Measurements from ENCODE around the gene INTS14. TPM values are rescaled to one million over a fixed set of nuclear protein-coding genes. Genes with fewer than 3 reads are reported as not detected.

Gene INTS14
- total RNA-seq, 1 donor from 2014 or later = 24.4 TPM

DNA sequence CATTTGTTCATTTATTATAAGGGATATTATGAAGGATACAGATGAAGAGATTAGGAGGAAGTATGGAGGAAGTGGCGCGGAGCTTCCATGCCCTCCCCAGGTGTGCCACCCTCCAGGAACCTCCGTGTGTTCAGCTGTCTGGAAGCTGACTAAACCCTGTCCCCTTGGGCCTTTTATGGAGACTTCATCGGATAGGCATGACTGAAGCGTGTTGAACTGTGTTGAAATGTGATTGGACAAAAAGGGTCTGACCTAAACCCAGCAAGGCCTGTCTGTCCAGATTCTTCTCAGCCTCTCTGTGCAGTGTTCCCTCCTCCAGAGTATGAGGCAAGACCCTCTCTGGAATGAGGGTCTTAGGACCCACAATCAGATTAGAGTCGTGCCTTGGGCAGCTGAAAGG, 49.0 kb downstream of the INTS14 start:
- Histone ChIP-seq H3K4me2 (ENCODE audit: low read length) (no peak overlapping the region), H3K9ac (ENCODE audit: low read length) (no peak overlapping the region), H3K36me3 (ENCODE audit: insufficient read depth, low read length) (peaks cover 16% of the 10 kb centered on the region), H3K9me3 (ENCODE audit: insufficient read depth, low read depth, low read length) (no peaks in the 10 kb centered on the region), H2AFZ (ENCODE audit: low read depth, low read length) (no peak overlapping the region), H3K4me1 (ENCODE audit: insufficient read depth, low read length) (peaks cover 13% of the 10 kb centered on the region), H3K79me2 (ENCODE audit: insufficient read depth, low read length) (peaks cover 4% of the 10 kb centered on the region), H3K4me3 (ENCODE audit: insufficient read depth, low read depth, low read length) (no peak overlapping the region), H3K27ac (ENCODE audit: low read depth, low read length) (no peak overlapping the region), H4K20me1 (ENCODE audit: insufficient read depth, low read length) (no peaks in the 10 kb centered on the region), H3K27me3 (ENCODE audit: insufficient read depth, low read length) (no peaks in the 10 kb centered on the region)
- Mint-ChIP-seq H3K27ac (ENCODE audit: unreplicated experiment) (no peak overlapping the region), H3K36me3 (ENCODE audit: low read depth, unreplicated experiment) (peaks cover 40% of the 10 kb centered on the region), H3K9me3 (ENCODE audit: unreplicated experiment) (no peaks in the 10 kb centered on the region), H3K4me3 (ENCODE audit: unreplicated experiment) (no peak overlapping the region), H3K4me1 (ENCODE audit: low read depth, unreplicated experiment) (peaks cover 12% of the 10 kb centered on the region), H3K27me3 (ENCODE audit: low read depth, unreplicated experiment) (no peaks in the 10 kb centered on the region)
- DNase-seq (ENCODE audit: low read depth) (no peak), FAIRE-seq (no peak)
- TF ChIP-seq, protein P1, sequence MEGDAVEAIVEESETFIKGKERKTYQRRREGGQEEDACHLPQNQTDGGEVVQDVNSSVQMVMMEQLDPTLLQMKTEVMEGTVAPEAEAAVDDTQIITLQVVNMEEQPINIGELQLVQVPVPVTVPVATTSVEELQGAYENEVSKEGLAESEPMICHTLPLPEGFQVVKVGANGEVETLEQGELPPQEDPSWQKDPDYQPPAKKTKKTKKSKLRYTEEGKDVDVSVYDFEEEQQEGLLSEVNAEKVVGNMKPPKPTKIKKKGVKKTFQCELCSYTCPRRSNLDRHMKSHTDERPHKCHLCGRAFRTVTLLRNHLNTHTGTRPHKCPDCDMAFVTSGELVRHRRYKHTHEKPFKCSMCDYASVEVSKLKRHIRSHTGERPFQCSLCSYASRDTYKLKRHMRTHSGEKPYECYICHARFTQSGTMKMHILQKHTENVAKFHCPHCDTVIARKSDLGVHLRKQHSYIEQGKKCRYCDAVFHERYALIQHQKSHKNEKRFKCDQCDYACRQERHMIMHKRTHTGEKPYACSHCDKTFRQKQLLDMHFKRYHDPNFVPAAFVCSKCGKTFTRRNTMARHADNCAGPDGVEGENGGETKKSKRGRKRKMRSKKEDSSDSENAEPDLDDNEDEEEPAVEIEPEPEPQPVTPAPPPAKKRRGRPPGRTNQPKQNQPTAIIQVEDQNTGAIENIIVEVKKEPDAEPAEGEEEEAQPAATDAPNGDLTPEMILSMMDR (IDR thresholded peaks at IDR 0.05; ENCODE audit: insufficient read depth, low read depth, low read length) = no peak
- TF ChIP-seq EZH2 (IDR thresholded peaks at IDR 0.05; ENCODE audit: insufficient read depth, low read length) = no peak

DNA sequence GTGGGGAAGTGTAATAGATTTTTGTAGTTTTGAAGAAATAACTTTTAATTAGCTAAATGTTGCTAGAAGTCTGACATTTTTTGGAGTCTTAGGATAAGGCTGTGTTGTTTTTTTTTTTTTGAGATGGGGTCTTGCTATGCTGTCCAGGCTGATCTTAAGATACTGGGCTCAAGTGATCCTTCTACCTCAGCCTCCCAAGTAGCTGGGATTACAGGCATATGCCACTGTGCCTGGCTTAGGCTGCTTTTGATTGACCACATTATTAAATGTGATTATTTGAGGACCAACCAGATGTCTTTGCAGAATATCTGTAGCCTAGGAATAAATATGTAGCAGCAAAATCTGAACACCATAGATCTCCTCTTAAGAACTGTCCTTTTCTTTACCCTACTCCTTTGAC, 51.0 kb downstream of the INTS14 start:
- no peak for FAIRE-seq
- Histone ChIP-seq H3K4me1 (ENCODE audit: insufficient read depth, low read length) (peaks cover 13% of the 10 kb centered on the region), H4K20me1 (ENCODE audit: insufficient read depth, low read length) (peaks cover 6% of the 10 kb centered on the region), H3K4me2 (ENCODE audit: low read length) (no peak overlapping the region), H3K4me3 (ENCODE audit: insufficient read depth, low read depth, low read length) (no peak overlapping the region), H3K27me3 (ENCODE audit: insufficient read depth, low read length) (no peaks in the 10 kb centered on the region), H2AFZ (ENCODE audit: low read depth, low read length) (no peak overlapping the region), H3K9ac (ENCODE audit: low read length) (no peak overlapping the region), H3K27ac (ENCODE audit: low read depth, low read length) (no peak overlapping the region), H3K9me3 (ENCODE audit: insufficient read depth, low read depth, low read length) (no peaks in the 10 kb centered on the region), H3K79me2 (ENCODE audit: insufficient read depth, low read length) (peaks cover 4% of the 10 kb centered on the region), H3K36me3 (ENCODE audit: insufficient read depth, low read length) (peaks cover 14% of the 10 kb centered on the region)
- H3K27ac Mint-ChIP-seq (ENCODE audit: unreplicated experiment) = no peak overlapping the region
- no peaks in the 10 kb centered on the region for H3K27me3 Mint-ChIP-seq (ENCODE audit: low read depth, unreplicated experiment)
- H3K4me1 Mint-ChIP-seq (ENCODE audit: low read depth, unreplicated experiment) = peaks cover 12% of the 10 kb centered on the region
- TF ChIP-seq EZH2 (IDR thresholded peaks at IDR 0.05; ENCODE audit: insufficient read depth, low read length) = no peak
- TF ChIP-seq, protein P1 (IDR thresholded peaks at IDR 0.05; ENCODE audit: insufficient read depth, low read depth, low read length) = no peak
- H3K9me3 Mint-ChIP-seq (ENCODE audit: unreplicated experiment) = no peaks in the 10 kb centered on the region
- no peak for DNase-seq (ENCODE audit: low read depth)
- H3K36me3 Mint-ChIP-seq (ENCODE audit: low read depth, unreplicated experiment) = peaks cover 29% of the 10 kb centered on the region
- H3K4me3 Mint-ChIP-seq (ENCODE audit: unreplicated experiment) = no peak overlapping the region

DNA sequence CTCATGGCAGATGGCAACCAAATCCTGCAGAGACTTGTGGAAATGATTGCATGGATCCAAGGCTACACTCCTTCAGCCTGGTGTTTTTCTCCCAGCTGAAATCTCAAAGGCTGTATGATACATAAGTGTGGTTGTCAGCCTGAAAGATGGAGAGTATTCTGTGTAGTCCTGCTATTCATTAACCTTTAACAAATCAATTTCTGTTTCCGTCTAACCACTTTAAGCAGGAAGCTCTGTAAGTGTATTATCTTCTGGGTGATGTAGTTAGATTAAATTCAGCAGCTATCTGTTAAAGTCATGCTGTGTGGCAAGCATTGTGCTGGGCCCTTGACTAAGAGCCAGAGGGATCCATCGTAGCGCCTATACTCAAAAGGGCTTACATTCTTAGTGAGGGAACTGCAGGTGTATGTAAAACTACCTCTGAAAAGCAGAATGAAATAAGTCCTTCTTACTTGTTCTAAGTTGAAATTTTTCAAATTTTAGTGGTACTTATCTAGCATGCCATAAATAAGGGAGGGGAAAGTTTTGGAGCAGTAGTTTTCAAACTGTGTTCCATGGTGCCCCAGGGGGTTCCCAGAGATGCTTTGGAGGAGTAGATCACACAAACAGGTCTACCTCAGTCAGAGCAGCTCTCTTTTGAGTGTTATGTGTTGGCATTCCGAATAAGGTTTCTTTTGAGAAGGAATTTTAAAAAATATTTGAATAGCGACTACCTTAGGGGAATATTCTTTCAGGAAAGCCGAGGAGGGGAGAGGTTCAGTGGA, 51.8 kb downstream of the INTS14 start:
- DNase-seq (ENCODE audit: low read depth) = no peak
- H3K27me3 Mint-ChIP-seq (ENCODE audit: low read depth, unreplicated experiment) = no peaks in the 10 kb centered on the region
- H3K4me1 Mint-ChIP-seq (ENCODE audit: low read depth, unreplicated experiment) = peaks cover 12% of the 10 kb centered on the region
- H3K4me3 ChIP-seq (ENCODE audit: insufficient read depth, low read depth, low read length) = no peak overlapping the region
- H3K4me1 ChIP-seq (ENCODE audit: insufficient read depth, low read length) = peaks cover 13% of the 10 kb centered on the region
- peak overlapping the region; percentile 29 for H3K27ac ChIP-seq (ENCODE audit: low read depth, low read length)
- peak overlapping the region; percentile 11 for H3K9ac ChIP-seq (ENCODE audit: low read length)
- TF ChIP-seq, protein P1 (IDR thresholded peaks at IDR 0.05; ENCODE audit: insufficient read depth, low read depth, low read length) = no peak
- no peak for TF ChIP-seq EZH2 (IDR thresholded peaks at IDR 0.05; ENCODE audit: insufficient read depth, low read length)
- peaks cover 12% of the 10 kb centered on the region for H3K36me3 ChIP-seq (ENCODE audit: insufficient read depth, low read length)
- peaks cover 4% of the 10 kb centered on the region for H3K79me2 ChIP-seq (ENCODE audit: insufficient read depth, low read length)
- H3K4me2 ChIP-seq (ENCODE audit: low read length) = peak overlapping the region; percentile 61
- H3K27me3 ChIP-seq (ENCODE audit: insufficient read depth, low read length) = no peaks in the 10 kb centered on the region
- H3K36me3 Mint-ChIP-seq (ENCODE audit: low read depth, unreplicated experiment) = peaks cover 27% of the 10 kb centered on the region
- H3K9me3 Mint-ChIP-seq (ENCODE audit: unreplicated experiment) = no peaks in the 10 kb centered on the region
- no peak overlapping the region for H3K27ac Mint-ChIP-seq (ENCODE audit: unreplicated experiment)
- H3K4me3 Mint-ChIP-seq (ENCODE audit: unreplicated experiment) = no peak overlapping the region
- H4K20me1 ChIP-seq (ENCODE audit: insufficient read depth, low read length) = peaks cover 9% of the 10 kb centered on the region
- FAIRE-seq = no peak
- no peak overlapping the region for H2AFZ ChIP-seq (ENCODE audit: low read depth, low read length)
- H3K9me3 ChIP-seq (ENCODE audit: insufficient read depth, low read depth, low read length) = no peaks in the 10 kb centered on the region
